Neutrophil (primary cell): ENCODE measurements around the gene LEKR1.

Experiments used
- H3K27ac ChIP-seq: fragments of 200-600 bp; sonication (generic); 2 replicates; pipeline ENCODE4 v1.5.1; 2016; ENCODE audit warnings: mild to moderate bottlenecking, moderate library complexity
- H3K27me3 ChIP-seq: fragments of 200-600 bp; sonication (generic); 2 replicates; pipeline ENCODE4 v1.6.0; 2016; ENCODE audit warnings: mild to moderate bottlenecking
- H3K36me3 ChIP-seq: fragments of 200-600 bp; sonication (generic); 2 replicates; pipeline ENCODE4 v1.5.1; 2017
- H3K4me1 ChIP-seq, 2 experiments: fragments of 200-600 bp in 1 of 2; sonication (generic) in 1 of 2; 1 replicate in 1 of 2; 2 replicates in 1 of 2; pipeline versions ENCODE4 v1.5.1 to v1.6.1; 2013 to 2016; ENCODE audit warnings: low read depth in 1 of 2, low read length in 1 of 2, mild to moderate bottlenecking in 1 of 2, moderate library complexity in 1 of 2; ENCODE audit not compliant: control insufficient read depth in 1 of 2, insufficient read depth in 1 of 2
- H3K4me3 ChIP-seq, 2 experiments: fragments of 200-600 bp in 1 of 2; sonication (generic) in 1 of 2; 1 replicate in 1 of 2; 2 replicates in 1 of 2; pipeline ENCODE4 v1.5.1; 2013 to 2016; ENCODE audit warnings: low read depth in 1 of 2, low read length in 1 of 2, mild to moderate bottlenecking in 1 of 2, moderate library complexity in 1 of 2
- H3K9me3 ChIP-seq: fragments of 200-600 bp; sonication (generic); 2 replicates; pipeline ENCODE4 v1.5.1; 2016
- TF ChIP-seq, protein P1 (sequence below): fragments of 200-600 bp; sonication (generic); IDR thresholded peaks from 2 replicates; pipeline ENCODE4 v1.5.1; 2016; ENCODE audit warnings: antibody characterized with exemption

The LEKR1 gene

DNA sequence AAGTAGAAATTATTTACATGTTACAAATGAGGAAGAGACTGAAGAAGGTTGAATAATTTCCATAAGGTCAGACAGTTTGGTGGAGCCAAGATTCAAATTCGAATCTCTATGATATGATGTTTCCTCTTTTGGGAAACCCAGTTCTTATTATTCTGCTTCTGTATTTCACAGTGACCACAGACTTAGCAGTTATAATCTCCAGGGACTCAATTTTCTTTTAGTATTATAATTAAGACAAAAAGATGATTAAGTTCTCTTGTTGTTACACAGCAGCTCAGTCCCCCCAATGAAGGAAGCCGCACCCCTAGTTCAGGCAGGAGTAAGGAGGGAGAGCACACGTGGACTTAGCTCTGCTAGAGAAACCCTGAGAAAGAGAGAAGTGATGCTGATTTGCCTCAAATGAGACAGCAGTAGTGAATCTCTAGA is 203.2 kb downstream of the LEKR1 start:
- no peaks in the 10 kb centered on the region for H3K9me3 ChIP-seq
- H3K4me3 ChIP-seq: no peak overlapping the region
- TF ChIP-seq, protein P1, sequence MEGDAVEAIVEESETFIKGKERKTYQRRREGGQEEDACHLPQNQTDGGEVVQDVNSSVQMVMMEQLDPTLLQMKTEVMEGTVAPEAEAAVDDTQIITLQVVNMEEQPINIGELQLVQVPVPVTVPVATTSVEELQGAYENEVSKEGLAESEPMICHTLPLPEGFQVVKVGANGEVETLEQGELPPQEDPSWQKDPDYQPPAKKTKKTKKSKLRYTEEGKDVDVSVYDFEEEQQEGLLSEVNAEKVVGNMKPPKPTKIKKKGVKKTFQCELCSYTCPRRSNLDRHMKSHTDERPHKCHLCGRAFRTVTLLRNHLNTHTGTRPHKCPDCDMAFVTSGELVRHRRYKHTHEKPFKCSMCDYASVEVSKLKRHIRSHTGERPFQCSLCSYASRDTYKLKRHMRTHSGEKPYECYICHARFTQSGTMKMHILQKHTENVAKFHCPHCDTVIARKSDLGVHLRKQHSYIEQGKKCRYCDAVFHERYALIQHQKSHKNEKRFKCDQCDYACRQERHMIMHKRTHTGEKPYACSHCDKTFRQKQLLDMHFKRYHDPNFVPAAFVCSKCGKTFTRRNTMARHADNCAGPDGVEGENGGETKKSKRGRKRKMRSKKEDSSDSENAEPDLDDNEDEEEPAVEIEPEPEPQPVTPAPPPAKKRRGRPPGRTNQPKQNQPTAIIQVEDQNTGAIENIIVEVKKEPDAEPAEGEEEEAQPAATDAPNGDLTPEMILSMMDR: no peak
- H3K27me3 ChIP-seq: peaks cover 13% of the 10 kb centered on the region
- no peaks in the 10 kb centered on the region for H3K4me1 ChIP-seq
- H3K27ac ChIP-seq: no peak overlapping the region
- H3K36me3 ChIP-seq: no peaks in the 10 kb centered on the region

DNA sequence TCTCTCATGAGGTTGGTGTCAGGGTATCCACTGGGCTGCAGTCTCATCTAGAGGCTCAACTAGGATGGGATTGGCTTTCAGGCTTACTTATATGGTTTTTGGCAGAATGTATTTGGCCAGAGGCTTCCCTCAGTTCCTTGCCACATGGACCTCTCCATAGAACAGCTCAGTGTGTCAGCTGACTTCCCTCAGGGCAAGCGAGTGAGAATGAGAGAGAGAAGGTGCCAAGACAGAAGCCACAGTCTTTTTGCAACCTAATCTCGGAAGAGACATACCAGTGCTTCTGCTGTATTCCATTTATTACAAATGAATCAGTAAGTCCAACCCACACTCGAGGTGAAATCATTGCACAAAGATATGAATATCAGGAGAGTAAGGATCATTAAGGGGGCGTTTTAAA is 204.6 kb downstream of the LEKR1 start:
- peaks cover 13% of the 10 kb centered on the region for H3K27me3 ChIP-seq
- no peak overlapping the region for H3K4me3 ChIP-seq
- H3K36me3 ChIP-seq: no peaks in the 10 kb centered on the region
- TF ChIP-seq, protein P1: no peak
- no peaks in the 10 kb centered on the region for H3K9me3 ChIP-seq
- H3K27ac ChIP-seq: no peak overlapping the region
- H3K4me1 ChIP-seq: no peaks in the 10 kb centered on the region

GRCh38 chr3:157033001-157033400 is 206.8 kb downstream of the LEKR1 start:
- Histone ChIP-seq H3K9me3 (no peaks in the 10 kb centered on the region), H3K36me3 (no peaks in the 10 kb centered on the region), H3K27me3 (peaks cover 5% of the 10 kb centered on the region), H3K4me1 (no peaks in the 10 kb centered on the region), H3K4me3 (no peak overlapping the region), H3K27ac (no peak overlapping the region)
- TF ChIP-seq, protein P1: no peak

DNA sequence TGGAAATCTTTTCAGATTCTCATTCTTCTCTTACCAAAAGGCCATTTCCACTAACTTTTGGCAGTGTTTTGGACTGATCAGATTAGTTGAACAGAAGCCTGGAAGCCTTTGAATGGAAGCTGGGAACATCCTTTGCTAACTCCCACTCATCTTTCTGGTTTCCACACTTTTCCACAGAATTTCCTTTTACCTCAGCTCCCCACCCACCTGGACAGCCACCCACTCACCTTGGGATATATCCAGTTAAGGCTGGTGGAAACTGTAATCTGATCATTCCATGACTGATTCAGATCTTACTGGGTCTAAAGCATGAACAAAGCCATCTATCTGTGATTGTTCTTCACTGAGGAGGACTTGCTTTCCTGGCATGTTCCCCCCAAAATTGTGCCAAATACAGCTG is 214.3 kb downstream of the LEKR1 start:
- Histone ChIP-seq H3K27ac (no peak overlapping the region), H3K9me3 (no peaks in the 10 kb centered on the region), H3K27me3 (no peaks in the 10 kb centered on the region), H3K4me3 (no peak overlapping the region), H3K36me3 (no peaks in the 10 kb centered on the region), H3K4me1 (no peaks in the 10 kb centered on the region)
- TF ChIP-seq, protein P1: no peak

DNA sequence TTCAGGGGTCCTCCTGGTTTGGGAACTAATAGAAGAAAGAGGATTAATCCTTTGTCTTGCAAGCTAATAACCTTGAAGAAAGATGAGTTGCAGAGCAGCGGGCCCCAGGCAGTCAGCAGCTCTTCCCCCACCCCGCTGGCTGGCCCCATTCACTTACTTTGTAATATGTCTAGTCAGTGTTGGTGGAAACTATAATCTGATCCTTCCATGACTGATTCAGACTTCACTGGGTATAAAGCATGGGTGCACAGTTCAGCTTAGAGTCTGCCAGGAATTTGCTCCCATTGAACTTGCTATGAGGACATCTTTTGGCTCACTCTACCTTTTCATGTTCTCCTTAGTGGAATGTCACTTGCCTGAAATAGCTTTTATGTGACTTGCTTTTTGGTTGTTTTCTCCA is 216.1 kb downstream of the LEKR1 start:
- no peaks in the 10 kb centered on the region for H3K4me1 ChIP-seq
- TF ChIP-seq, protein P1: no peak
- H3K27me3 ChIP-seq: no peaks in the 10 kb centered on the region

DNA sequence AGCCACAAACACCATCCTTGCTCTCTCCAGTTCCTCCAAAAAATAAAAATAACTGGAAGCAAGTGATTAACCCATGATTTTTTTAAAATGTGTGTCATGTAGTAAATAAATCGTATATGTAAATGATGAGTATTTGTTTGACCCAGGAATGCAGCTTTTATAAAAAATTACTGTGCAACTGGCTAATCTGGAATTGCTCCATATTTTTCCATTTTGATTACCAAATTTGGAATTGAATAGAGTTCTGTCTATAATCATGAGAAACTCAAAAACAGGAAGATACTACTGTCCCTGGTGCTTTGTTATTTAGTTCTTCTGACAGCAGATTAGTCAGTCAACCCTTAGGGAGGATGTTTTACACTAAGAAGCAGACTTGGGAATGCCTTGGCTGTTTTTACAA is 217.6 kb downstream of the LEKR1 start:
- no peak overlapping the region for H3K4me3 ChIP-seq
- no peaks in the 10 kb centered on the region for H3K9me3 ChIP-seq
- no peaks in the 10 kb centered on the region for H3K36me3 ChIP-seq
- H3K27ac ChIP-seq: no peak overlapping the region
- TF ChIP-seq, protein P1: no peak
- H3K27me3 ChIP-seq: no peaks in the 10 kb centered on the region
- no peaks in the 10 kb centered on the region for H3K4me1 ChIP-seq

More for the DNA sequence above, 216.1 kb downstream of the LEKR1 start:
- no peaks in the 10 kb centered on the region for H3K36me3 ChIP-seq
- no peak overlapping the region for H3K4me3 ChIP-seq
- no peaks in the 10 kb centered on the region for H3K9me3 ChIP-seq
- H3K27ac ChIP-seq: no peak overlapping the region
